IPS DF 4.7 (cell line): ENCODE results near the gene IL18.
"Not testable (repeated sequence)": the region's sequence is repeated elsewhere in the genome, so short reads cannot be mapped to it uniquely, and the experiment has no call there.

Experiments used
- DNase-seq: peaks from one replicate; pipeline ENCODE4 v3.0.0-alpha.2; 2013; ENCODE audit warnings: low spot score; ENCODE audit errors: extremely low read depth

IL18 gene

GRCh38 chr11:112172362-112172994 is 8.6 kb upstream of the IL18 start:
- no peak for DNase-seq

DNA sequence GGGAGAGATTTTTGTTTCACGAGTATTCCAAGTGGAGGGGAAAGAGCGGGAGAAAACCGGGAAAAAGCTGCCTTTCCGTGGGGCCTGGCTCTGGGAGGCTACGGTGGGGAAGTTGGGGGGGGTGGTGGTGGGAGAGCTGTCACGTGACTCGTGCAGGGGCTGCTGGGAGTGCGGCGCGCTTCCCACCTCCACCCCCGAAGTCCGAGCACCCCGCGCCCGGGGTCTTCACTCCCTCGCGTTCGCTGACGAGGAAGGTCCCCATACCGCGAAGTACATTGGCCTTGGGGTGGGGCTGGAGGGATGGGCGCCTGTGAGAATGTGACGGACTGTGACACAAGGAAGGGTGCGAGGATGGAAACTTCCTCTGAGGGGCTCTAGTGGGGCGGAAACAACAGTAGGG is 3.3 kb upstream of the IL18 start, which contains the start of gene TEX12:
Gene TEX12, plus strand, starts transcription at position 228 of the 400 bp plus-strand sequence. CDS start 1,897 bp downstream, outside the sequence.
- DNase-seq = no peak

DNA sequence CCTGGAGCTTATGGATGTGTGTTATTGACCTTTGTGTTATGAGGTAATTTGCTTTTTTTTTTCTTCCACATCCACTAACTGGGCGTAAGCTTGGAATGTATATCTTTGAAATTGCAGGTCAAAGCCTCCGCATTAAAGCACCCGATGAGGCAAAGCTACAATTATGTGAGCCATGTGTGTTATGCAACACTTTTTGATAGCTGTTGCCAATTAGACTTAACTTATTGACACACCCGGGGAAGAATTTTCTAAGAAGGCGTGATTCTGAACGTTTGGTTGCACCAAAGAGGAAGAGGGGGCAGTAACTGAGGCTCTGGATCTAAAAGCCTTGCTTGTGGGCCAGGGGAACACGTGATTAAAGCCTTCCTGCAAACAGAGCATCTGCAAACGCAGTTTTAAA is 2.7 kb upstream of the IL18 start:
- no peak for DNase-seq

GRCh38 chr11:112165049-112165448 is 1.2 kb upstream of the IL18 start:
- DNase-seq = no peak

GRCh38 chr11:112162761-112163546 is 940 bp downstream of the IL18 start:
- no peak for DNase-seq

DNA sequence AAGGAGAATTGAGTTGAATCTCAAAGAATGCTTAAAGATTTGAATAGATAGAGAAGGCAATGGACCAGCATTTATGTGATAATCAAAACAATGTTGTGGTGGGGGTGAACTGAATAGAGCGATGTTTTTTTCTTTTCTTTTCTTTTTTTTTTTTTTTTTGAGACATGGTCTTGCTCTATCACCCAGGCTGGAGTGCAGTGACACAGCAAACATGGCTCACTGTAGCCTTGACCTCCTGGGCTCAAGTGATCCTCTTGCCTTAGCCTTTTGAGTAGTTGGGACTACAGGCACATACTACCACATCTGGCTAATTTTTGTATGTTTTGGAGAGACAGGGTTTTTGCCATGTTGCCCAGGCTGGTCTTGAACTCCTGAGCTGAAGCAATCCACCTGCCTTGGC is 1.7 kb downstream of the IL18 start:
- not testable (repeated sequence) for DNase-seq

DNA sequence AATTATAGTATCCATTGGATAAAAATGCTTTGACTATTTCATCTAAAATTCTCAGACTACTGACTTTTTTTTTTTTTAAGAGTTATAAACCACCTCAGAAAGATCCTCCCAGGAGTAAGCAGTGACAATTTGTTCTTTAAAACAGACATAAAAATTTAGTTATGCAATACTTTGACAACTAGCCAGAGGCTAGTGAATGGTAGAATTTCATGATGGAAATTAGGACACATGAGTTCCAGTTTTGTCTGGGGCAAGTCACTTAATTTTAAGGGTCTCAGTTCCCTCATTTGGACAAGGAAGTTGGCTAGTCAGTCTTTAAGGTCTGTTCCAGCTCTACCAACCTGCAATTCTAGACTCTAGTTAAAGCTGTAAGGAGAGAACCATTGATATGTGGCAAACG is 2.9 kb downstream of the IL18 start:
- DNase-seq = no peak

DNA sequence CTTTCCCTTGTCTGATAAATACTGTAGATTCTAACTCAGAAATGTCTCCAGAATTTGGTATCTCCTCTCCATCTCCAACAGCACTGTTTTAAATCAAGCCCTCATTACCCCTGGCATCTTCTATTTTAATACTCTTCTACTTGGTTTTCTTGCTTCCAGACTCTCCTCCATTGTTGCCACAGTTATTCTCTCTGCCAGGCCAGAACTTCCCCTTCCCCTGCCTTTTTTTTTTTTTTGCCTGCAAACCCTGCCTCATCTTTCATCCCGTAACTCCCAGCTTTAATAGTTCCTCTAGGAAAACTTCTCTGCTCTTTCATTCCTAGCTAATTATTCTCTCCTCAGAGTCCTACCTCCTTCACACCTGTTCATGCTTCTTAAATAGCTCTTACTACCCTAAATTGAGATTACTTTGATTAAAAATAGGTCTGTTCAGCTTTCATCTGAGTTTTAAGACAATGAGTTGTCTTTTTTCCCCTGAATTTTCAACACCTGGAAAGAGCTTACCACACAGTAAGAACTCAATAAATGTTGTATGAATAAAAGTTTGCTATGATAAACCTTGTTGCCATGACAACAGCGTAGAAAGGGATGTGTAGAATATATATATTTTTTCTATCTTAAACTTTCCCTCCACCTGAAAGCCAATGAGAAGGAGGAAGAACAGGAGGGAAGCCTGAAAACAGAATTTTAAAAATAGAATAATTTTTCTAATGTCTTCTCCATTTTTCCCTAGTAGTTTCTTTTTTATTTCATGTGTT is 3.6 kb downstream of the IL18 start:
- no peak for DNase-seq

- DNase-seq = no peak
These were observed 4.5 kb downstream of the IL18 start for GRCh38 chr11:112159098-112160065.

GRCh38 chr11:112156956-112157766 is 6.7 kb downstream of the IL18 start:
- DNase-seq = no peak

DNA sequence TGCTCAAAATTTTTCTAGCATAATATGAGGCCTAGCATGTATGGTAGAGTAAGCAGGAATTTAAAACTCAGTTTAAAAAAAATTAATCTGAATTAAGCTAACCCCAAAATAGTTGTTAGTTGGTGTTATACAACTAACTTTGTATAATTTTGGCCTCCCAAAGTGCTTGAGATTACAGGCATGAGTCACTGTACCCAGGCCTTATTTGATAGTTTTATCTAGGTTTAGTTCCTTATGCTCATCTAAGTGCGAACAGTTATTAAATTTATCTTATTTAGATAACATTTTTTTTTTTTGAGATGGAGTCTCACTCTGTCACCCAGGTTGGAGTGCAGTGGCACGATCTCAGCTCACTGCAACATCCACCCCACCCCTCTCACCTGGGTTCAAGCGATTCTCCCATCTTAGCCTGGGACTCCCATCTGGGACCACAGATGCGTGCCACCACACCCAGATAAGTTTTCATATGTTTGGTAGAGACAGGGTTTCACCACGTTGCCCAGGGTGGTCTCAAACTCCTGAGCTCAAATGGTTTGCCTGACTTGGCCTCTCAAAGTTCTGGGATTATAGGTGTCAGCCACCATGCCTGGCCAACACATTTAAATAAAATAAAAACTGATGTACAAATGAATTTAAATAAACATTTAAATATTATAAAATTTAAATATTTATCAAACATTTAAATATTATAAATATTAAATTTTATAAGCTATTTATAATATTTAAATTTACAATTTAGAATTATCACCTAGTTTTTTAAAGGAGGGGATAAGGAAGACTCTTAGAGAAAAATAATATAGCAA is 7.5 kb downstream of the IL18 start:
- DNase-seq = no peak

DNA sequence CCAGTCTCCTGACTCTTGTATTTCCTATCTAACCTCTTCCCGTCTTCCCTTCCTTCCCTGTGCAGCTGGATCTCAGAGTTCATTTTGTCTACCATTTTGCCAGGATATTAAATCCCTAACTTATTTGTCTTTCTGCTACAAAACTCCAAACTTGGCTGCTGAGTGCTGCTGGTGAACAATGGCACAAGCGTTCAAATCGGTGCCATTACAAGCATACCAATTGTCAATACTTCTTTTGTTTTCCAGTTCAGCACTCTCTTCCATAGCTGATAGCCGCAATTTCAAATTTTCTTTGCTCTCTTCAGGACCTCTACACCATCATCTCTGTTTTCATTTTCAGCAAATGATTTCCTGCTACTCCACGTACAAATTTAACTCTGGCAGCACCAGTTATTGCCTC is 13.4 kb downstream of the IL18 start:
- no peak for DNase-seq

- DNase-seq = no peak
These were observed 20.3 kb downstream of the IL18 start for GRCh38 chr11:112143597-112143996.

- no peak for DNase-seq
These were observed 29.4 kb downstream of the IL18 start for GRCh38 chr11:112134473-112134872.

- DNase-seq = no peak
These were observed 31.2 kb downstream of the IL18 start for GRCh38 chr11:112132737-112133136.

DNA sequence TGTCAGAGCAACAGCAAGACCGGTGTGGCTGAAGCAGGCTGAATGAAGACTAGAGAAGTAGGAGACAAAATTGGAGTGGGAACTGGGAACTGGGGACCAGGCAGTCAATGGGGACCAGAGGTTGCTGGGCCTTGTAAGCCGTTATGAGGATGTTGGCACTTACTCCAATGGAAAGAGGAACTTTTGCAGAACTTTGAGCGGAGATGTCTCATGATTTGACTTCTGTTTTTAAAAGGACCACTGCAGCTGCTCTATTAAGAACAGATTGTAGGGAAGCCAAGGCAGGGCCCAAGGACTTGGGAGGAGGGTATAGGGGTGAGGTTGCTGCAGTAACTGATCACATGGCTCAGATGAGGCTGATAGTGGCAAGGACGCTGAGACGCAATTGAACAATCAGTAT is 34.2 kb downstream of the IL18 start:
- DNase-seq = no peak

DNA sequence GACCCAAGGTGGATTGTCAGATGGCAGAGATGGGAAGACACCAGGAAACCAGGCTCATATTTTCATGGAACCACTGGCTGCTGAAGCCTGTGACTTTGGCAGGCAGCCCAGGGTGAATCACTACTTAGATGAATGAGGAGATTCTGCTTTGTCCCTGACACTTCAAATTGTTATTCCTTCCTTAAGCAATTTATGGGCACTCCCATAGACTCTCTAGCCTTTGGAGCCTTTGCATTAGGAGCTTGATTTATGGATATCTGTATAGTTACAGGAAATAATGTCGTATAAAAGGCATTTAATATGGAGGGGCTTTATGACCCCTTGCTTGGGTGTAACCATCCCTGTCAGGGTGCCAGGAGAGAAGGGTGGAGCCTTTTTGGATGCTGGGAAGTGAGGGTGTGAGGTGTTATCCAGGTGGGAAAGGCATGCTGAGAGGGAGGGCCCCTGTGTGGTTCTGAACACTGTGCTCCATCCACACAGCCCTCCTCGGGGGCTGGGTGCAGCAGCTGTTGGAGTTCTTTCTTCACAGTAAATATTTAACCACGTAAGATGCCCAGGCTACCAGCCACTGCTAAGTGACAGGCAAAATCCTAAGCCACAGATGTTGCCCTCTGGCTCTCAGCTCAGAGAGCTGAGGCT is 35.3 kb downstream of the IL18 start:
- DNase-seq = no peak

GRCh38 chr11:112127056-112127455 is 36.8 kb downstream of the IL18 start:
- DNase-seq = no peak

DNA sequence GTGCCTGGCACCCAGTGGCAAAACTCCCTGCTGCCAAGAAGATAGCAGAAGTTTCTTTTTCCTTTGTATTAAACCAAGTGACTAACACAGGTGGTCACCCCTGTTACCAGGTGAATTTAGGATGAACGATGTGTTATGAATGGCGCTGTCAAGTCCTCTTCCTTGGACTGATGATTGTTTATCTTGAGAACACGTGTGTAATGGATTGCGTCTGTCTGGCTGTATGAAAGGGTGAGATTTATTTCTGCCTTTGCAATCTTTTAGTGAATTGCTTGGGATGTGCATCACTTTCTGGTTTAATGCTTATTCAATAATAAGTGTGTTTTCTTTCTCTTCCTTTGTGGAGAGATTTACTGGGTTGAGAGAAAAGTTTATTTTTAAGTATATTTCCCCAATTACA is 40.8 kb downstream of the IL18 start:
- DNase-seq = no peak
